Measurements from ENCODE around the gene TNS1. TPM values are rescaled to one million over a fixed set of nuclear protein-coding genes. Genes with fewer than 3 reads are reported as not detected.
A peak's percentile ranks its signal among the peaks of the same experiment; 100 is the strongest.

Gene TNS1
- total RNA-seq, 2 donors from 2014 or later: 1,836 to 2,296 TPM

- peaks cover 92 to 100% of the 10 kb centered on the region in 2 donors for H3K4me1 ChIP-seq (ENCODE audit: control insufficient read depth in 1 of 2, low read depth in 2 of 2)
- no peak overlapping the region for H3K4me3 ChIP-seq
- DNase-seq (ENCODE audit: low spot score) (no peak), ATAC-seq (ENCODE audit: insufficient number of reproducible peaks, low FRiP score, low read depth) (no peak)
- H3K9me3 ChIP-seq: no peaks in the 10 kb centered on the region
- TF ChIP-seq CTCF (IDR thresholded peaks at IDR 0.05): no peak
- peaks cover 43% of the 10 kb centered on the region for H3K36me3 ChIP-seq
- H3K27me3 ChIP-seq (replicated peaks; ENCODE audit: insufficient read depth): no peaks in the 10 kb centered on the region
- H3K27ac ChIP-seq: peak overlapping the region; percentile 99 to 100
Observed at GRCh38 chr2:217914078-217914477, 88.7 kb downstream of the TNS1 start.

GRCh38 chr2:217913436-217913835 is 89.4 kb downstream of the TNS1 start:
- DNase-seq (ENCODE audit: low spot score): no peak
- peaks cover 90 to 98% of the 10 kb centered on the region in 2 donors for H3K4me1 ChIP-seq (ENCODE audit: control insufficient read depth in 1 of 2, low read depth in 2 of 2)
- peak overlapping the region; percentile 50 for H3K4me3 ChIP-seq
- TF ChIP-seq CTCF (IDR thresholded peaks at IDR 0.05): peak; percentile 39
- H3K9me3 ChIP-seq: no peaks in the 10 kb centered on the region
- peaks cover 39% of the 10 kb centered on the region for H3K36me3 ChIP-seq
- H3K27ac ChIP-seq: peak overlapping the region; percentile 99 to 100
- no peak for ATAC-seq (ENCODE audit: insufficient number of reproducible peaks, low FRiP score, low read depth)
- no peaks in the 10 kb centered on the region for H3K27me3 ChIP-seq (replicated peaks; ENCODE audit: insufficient read depth)

GRCh38 chr2:217912098-217913024 is 90.4 kb downstream of the TNS1 start:
- TF ChIP-seq CTCF (IDR thresholded peaks at IDR 0.05): no peak
- Histone ChIP-seq H3K9me3 (no peaks in the 10 kb centered on the region), H3K27me3 (replicated peaks; ENCODE audit: insufficient read depth) (no peaks in the 10 kb centered on the region), H3K4me3 (peak overlapping the region; percentile 50), H3K27ac (peak overlapping the region; percentile 99 to 100), H3K36me3 (peaks cover 32% of the 10 kb centered on the region), H3K4me1 (ENCODE audit: control insufficient read depth in 1 of 2, low read depth in 2 of 2) (peaks cover 83 to 98% of the 10 kb centered on the region in 2 donors)
- DNase-seq (ENCODE audit: low spot score): no peak
- no peak for ATAC-seq (ENCODE audit: insufficient number of reproducible peaks, low FRiP score, low read depth)

GRCh38 chr2:217911283-217912097 is 91.3 kb downstream of the TNS1 start:
- Histone ChIP-seq H3K9me3 (no peaks in the 10 kb centered on the region), H3K36me3 (peaks cover 32% of the 10 kb centered on the region), H3K4me1 (ENCODE audit: control insufficient read depth in 1 of 2, low read depth in 2 of 2) (peaks cover 80 to 98% of the 10 kb centered on the region in 2 donors), H3K27ac (peak overlapping the region; percentile 99 to 100), H3K27me3 (replicated peaks; ENCODE audit: insufficient read depth) (no peaks in the 10 kb centered on the region), H3K4me3 (peak overlapping the region; percentile 50)
- ATAC-seq (ENCODE audit: insufficient number of reproducible peaks, low FRiP score, low read depth) (no peak), DNase-seq (ENCODE audit: low spot score) (no peak)
- no peak for TF ChIP-seq CTCF (IDR thresholded peaks at IDR 0.05)

GRCh38 chr2:217910875-217911212 is 92.0 kb downstream of the TNS1 start:
- Histone ChIP-seq H3K27me3 (replicated peaks; ENCODE audit: insufficient read depth) (no peaks in the 10 kb centered on the region), H3K4me3 (peak overlapping the region; percentile 50), H3K9me3 (no peaks in the 10 kb centered on the region), H3K27ac (peak overlapping the region; percentile 99 to 100), H3K4me1 (ENCODE audit: control insufficient read depth in 1 of 2, low read depth in 2 of 2) (peaks cover 81 to 98% of the 10 kb centered on the region in 2 donors), H3K36me3 (peaks cover 28% of the 10 kb centered on the region)
- no peak for TF ChIP-seq CTCF (IDR thresholded peaks at IDR 0.05)
- ATAC-seq (ENCODE audit: insufficient number of reproducible peaks, low FRiP score, low read depth) (no peak), DNase-seq (ENCODE audit: low spot score) (no peak)
